AG20443 (cell line): ENCODE results near the gene CCL4L2.
"Not testable (repeated sequence)": the region's sequence is repeated elsewhere in the genome, so short reads cannot be mapped to it uniquely, and the experiment has no call there.

Source experiments
- DNase-seq: peaks from one replicate; pipeline ENCODE4 v3.0.0; 2012; ENCODE audit warnings: low spot score, mixed read lengths

CCL4L2 gene

GRCh38 chr17:36210439-36211211, at the start of gene CCL4L2:
TSS of gene CCL4L2 (plus strand) at chr17:36211063.
- not testable (repeated sequence) for DNase-seq

GRCh38 chr17:36168836-36169235, 42.0 kb upstream of the CCL4L2 start:
- not testable (repeated sequence) for DNase-seq

GRCh38 chr17:36176536-36176935, 34.3 kb upstream of the CCL4L2 start, which contains the start of gene TBC1D3B:
TSS of gene TBC1D3B (minus strand) at chr17:36176636. CDS start at chr17:36175050, 1,586 bp downstream.
- DNase-seq = not testable (repeated sequence)

GRCh38 chr17:36181446-36182175, 29.3 kb upstream of the CCL4L2 start:
- not testable (repeated sequence) for DNase-seq

- peak; percentile 78 for DNase-seq
These were observed 28.5 kb upstream of the CCL4L2 start for GRCh38 chr17:36182176-36183000.

GRCh38 chr17:36183001-36183971, 27.6 kb upstream of the CCL4L2 start:
- DNase-seq = peak; percentile 98

- no peak for DNase-seq
These were observed 26.7 kb upstream of the CCL4L2 start for GRCh38 chr17:36184023-36184765.

- DNase-seq = no peak
These were observed 25.4 kb upstream of the CCL4L2 start for GRCh38 chr17:36185416-36185815.

- DNase-seq = not testable (repeated sequence)
These were observed 23.8 kb upstream of the CCL4L2 start for GRCh38 chr17:36186810-36187763.

GRCh38 chr17:36187943-36188665, 22.8 kb upstream of the CCL4L2 start:
- not testable (repeated sequence) for DNase-seq

- no peak for DNase-seq
These were observed 22.0 kb upstream of the CCL4L2 start for GRCh38 chr17:36188891-36189306.

GRCh38 chr17:36189993-36190392, 20.9 kb upstream of the CCL4L2 start:
- DNase-seq = not testable (repeated sequence)

GRCh38 chr17:36190549-36191330, 20.1 kb upstream of the CCL4L2 start:
- not testable (repeated sequence) for DNase-seq

- no peak for DNase-seq
These were observed 17.6 kb upstream of the CCL4L2 start for GRCh38 chr17:36193216-36193775.

- DNase-seq = not testable (repeated sequence)
These were observed 16.6 kb upstream of the CCL4L2 start for GRCh38 chr17:36194147-36194831.

GRCh38 chr17:36194832-36195433, 15.9 kb upstream of the CCL4L2 start:
- not testable (repeated sequence) for DNase-seq
